CD14-positive monocyte (primary cell): ENCODE data around the gene SUGCT. TPM values are rescaled to one million over a fixed set of nuclear protein-coding genes. Genes with fewer than 3 reads are reported as not detected.

Source experiments
- DNase-seq, 3 donors: peaks; one replicate each; pipeline ENCODE4 v3.0.0-alpha.2; 2011 to 2022
- H2AFZ ChIP-seq: 2 replicates; pipeline ENCODE4 v1.6.0; 2012; ENCODE audit warnings: mild to moderate bottlenecking, low read depth, low read length, inconsistent platforms; ENCODE audit not compliant: insufficient read depth, poor library complexity, severe bottlenecking
- H3K27ac ChIP-seq, 2 donors: 1 replicate in 1 of 2; 2 replicates in 1 of 2; pipeline ENCODE4 v1.5.1; 2012 to 2013; ENCODE audit warnings: low read length in 2 of 2, control low read depth in 1 of 2, inconsistent platforms in 1 of 2, low read depth in 1 of 2, mild to moderate bottlenecking in 1 of 2
- H3K27me3 ChIP-seq, 2 donors: one replicate each; pipeline versions ENCODE4 v1.6.0 to v1.6.1; 2011 to 2013; ENCODE audit warnings: low read length in 2 of 2; ENCODE audit not compliant: control insufficient read depth in 2 of 2, insufficient read depth in 2 of 2
- H3K36me3 ChIP-seq, 2 donors: replicated peaks in 1 of 2; 1 replicate in 1 of 2; 2 replicates in 1 of 2; pipeline versions ENCODE4 v1.5.1 to v1.6.1; 2012 to 2013; ENCODE audit warnings: low read length in 2 of 2, control low read depth in 1 of 2, inconsistent platforms in 1 of 2, mild to moderate bottlenecking in 1 of 2; ENCODE audit not compliant: insufficient read depth in 2 of 2, control insufficient read depth in 1 of 2
- H3K4me1 ChIP-seq, 2 donors: 1 replicate in 1 of 2; 2 replicates in 1 of 2; pipeline versions ENCODE4 v1.5.1 to v1.6.1; 2012 to 2013; ENCODE audit warnings: low read length in 2 of 2, control low read depth in 1 of 2, inconsistent platforms in 1 of 2, mild to moderate bottlenecking in 1 of 2, moderate library complexity in 1 of 2; ENCODE audit not compliant: insufficient read depth in 2 of 2, control insufficient read depth in 1 of 2
- H3K4me2 ChIP-seq: replicated peaks from 2 replicates; pipeline ENCODE3; 2012; ENCODE audit warnings: low read length, moderate library complexity, mild to moderate bottlenecking; ENCODE audit not compliant: poor library complexity, severe bottlenecking; ENCODE audit errors: extremely low read depth
- H3K4me3 ChIP-seq, 3 experiments: fragments of 200-600 bp in 1 of 3; sonication (generic) in 1 of 3; replicated peaks in 1 of 3; 1 replicate in 2 of 3; 2 replicates in 1 of 3; pipeline ENCODE4 v1.5.1; 2011 to 2013; ENCODE audit warnings: low read length in 3 of 3, mild to moderate bottlenecking in 3 of 3, control low read depth in 2 of 3, low read depth in 2 of 3, inconsistent platforms in 1 of 3, moderate library complexity in 1 of 3
- H3K79me2 ChIP-seq: 2 replicates; pipeline ENCODE4 v1.6.0; 2012; ENCODE audit warnings: mild to moderate bottlenecking, control low read depth, inconsistent platforms, low read length, moderate library complexity; ENCODE audit not compliant: insufficient read depth
- H3K9ac ChIP-seq: 2 replicates; pipeline ENCODE4 v1.6.0; 2017; ENCODE audit warnings: low read length, mild to moderate bottlenecking; ENCODE audit not compliant: insufficient read depth, poor library complexity, severe bottlenecking
- H3K9me3 ChIP-seq, 2 donors: replicated peaks in 1 of 2; 1 replicate in 1 of 2; 2 replicates in 1 of 2; pipeline versions ENCODE4 v1.5.1 to v1.6.1; 2012 to 2013; ENCODE audit warnings: low read length in 2 of 2, control low read depth in 1 of 2; ENCODE audit not compliant: control insufficient read depth in 1 of 2, insufficient read depth in 1 of 2
- H4K20me1 ChIP-seq: 2 replicates; pipeline ENCODE4 v1.6.0; 2012; ENCODE audit warnings: mild to moderate bottlenecking, low read length, control low read depth, moderate library complexity; ENCODE audit not compliant: insufficient read depth
- H3K27ac Mint-ChIP-seq, 7 donors: one replicate each; pipeline ENCODE4 v1.8.0; 2020; ENCODE audit warnings: mild to moderate bottlenecking in 7 of 7, mixed read lengths in 7 of 7, moderate library complexity in 6 of 7, inconsistent platforms in 2 of 7
- H3K27me3 Mint-ChIP-seq, 3 donors: one replicate each; pipeline ENCODE4 v1.8.0; 2021 to 2022; ENCODE audit warnings: low read depth in 3 of 3, mild to moderate bottlenecking in 3 of 3, mixed read lengths in 3 of 3, moderate library complexity in 3 of 3, inconsistent platforms in 1 of 3
- H3K36me3 Mint-ChIP-seq, 2 donors: one replicate each; pipeline ENCODE4 v1.8.0; 2020; ENCODE audit warnings: mixed read lengths in 2 of 2, inconsistent platforms in 1 of 2, mild to moderate bottlenecking in 1 of 2
- H3K4me1 Mint-ChIP-seq: one replicate; pipeline ENCODE4 v1.8.0; 2020; ENCODE audit warnings: mild to moderate bottlenecking, mixed read lengths
- H3K4me3 Mint-ChIP-seq, 2 donors: one replicate each; pipeline ENCODE4 v1.8.0; 2020; ENCODE audit warnings: mild to moderate bottlenecking in 2 of 2, mixed read lengths in 2 of 2, moderate library complexity in 1 of 2
- H3K9me3 Mint-ChIP-seq, 7 donors: one replicate each; pipeline ENCODE4 v1.8.0; 2020 to 2022; ENCODE audit warnings: mixed read lengths in 7 of 7, mild to moderate bottlenecking in 6 of 7, moderate library complexity in 6 of 7, inconsistent platforms in 2 of 7
- CTCF ChIP-seq: fragments of 200-600 bp; IDR thresholded peaks from one replicate; pipeline ENCODE4 v1.8.0; 2022; ENCODE audit warnings: antibody characterized with exemption, mild to moderate bottlenecking
- WGBS: methylation state at CpG from one replicate; pipeline ENCODE4 v1.1.5; 2013; ENCODE audit warnings: missing lambda C conversion rate; ENCODE audit not compliant: insufficient coverage; 5-methylcytosine and 5-hydroxymethylcytosine counted together
- intact Hi-C, 2 donors: fragments of 100-400 bp; cut with micrococcal nuclease; formaldehyde crosslinking; loops; one replicate each; pipeline versions ENCODE4 v1.15.0 to v1.15.1; 2023
- polyA plus RNA-seq, 3 donors: library from polyadenylated mRNA; depleted of rRNA in 1 of 3; unstranded in 2 of 3; stranded (reverse) in 1 of 3; fragments of 300-500 nt in 2 of 3; fragments of >200 nt in 1 of 3; fragmentation: Illumina TruSeq in 2 of 3; gene quantifications; 1 replicate in 2 of 3; 2 replicates in 1 of 3; pipeline ENCODE4 v1.2.3, GENCODE V29; 2012 to 2021

SUGCT gene
- polyA plus RNA-seq, 3 donors: not detected

- no peaks in the 10 kb centered on the region for H3K79me2 ChIP-seq
- H3K9me3 Mint-ChIP-seq: no peaks in the 10 kb centered on the region
- H2AFZ ChIP-seq: no peak overlapping the region
- H3K4me1 Mint-ChIP-seq: no peaks in the 10 kb centered on the region
- H3K4me3 ChIP-seq: no peak overlapping the region
- no CpG with 5 or more reads among the region's 1 CpG for WGBS
- H3K4me3 Mint-ChIP-seq: no peak overlapping the region
- no peak overlapping the region for H3K27ac ChIP-seq
- H3K36me3 ChIP-seq: no peaks in the 10 kb centered on the region
- TF ChIP-seq CTCF: no peak
- H3K4me2 ChIP-seq: no peak overlapping the region
- no peaks in the 10 kb centered on the region for H4K20me1 ChIP-seq
- no peaks in the 10 kb centered on the region for H3K27me3 ChIP-seq
- no peaks in the 10 kb centered on the region for H3K36me3 Mint-ChIP-seq
- no peak for DNase-seq
- intact Hi-C loops: no loop called here
- H3K27me3 Mint-ChIP-seq: peaks cover 0 to 6% (median 0%) of the 10 kb centered on the region in 3 donors
- H3K4me1 ChIP-seq: no peaks in the 10 kb centered on the region
- H3K9ac ChIP-seq: no peak overlapping the region
- no peaks in the 10 kb centered on the region for H3K9me3 ChIP-seq
- no peak overlapping the region for H3K27ac Mint-ChIP-seq
Measured at GRCh38 chr7:40194745-40195144, 59.9 kb downstream of the SUGCT start.

- H3K4me3 ChIP-seq: no peak overlapping the region
- no peaks in the 10 kb centered on the region for H3K79me2 ChIP-seq
- no peak overlapping the region for H3K9ac ChIP-seq
- H3K27me3 ChIP-seq: no peaks in the 10 kb centered on the region
- no peak overlapping the region for H2AFZ ChIP-seq
- no peaks in the 10 kb centered on the region for H3K36me3 ChIP-seq
- no peak for DNase-seq
- Mint-ChIP-seq H3K4me3 (no peak overlapping the region), H3K27me3 (peaks cover 0 to 4% (median 0%) of the 10 kb centered on the region in 3 donors), H3K27ac (no peak overlapping the region), H3K4me1 (no peaks in the 10 kb centered on the region), H3K9me3 (no peaks in the 10 kb centered on the region), H3K36me3 (no peaks in the 10 kb centered on the region)
- intact Hi-C loops: no loop called here
- H3K4me1 ChIP-seq: no peaks in the 10 kb centered on the region
- TF ChIP-seq CTCF: no peak
- H3K27ac ChIP-seq: no peak overlapping the region
- no peaks in the 10 kb centered on the region for H3K9me3 ChIP-seq
- H4K20me1 ChIP-seq: no peaks in the 10 kb centered on the region
- H3K4me2 ChIP-seq: no peak overlapping the region
- WGBS: no CpG with 5 or more reads among the region's 2 CpGs
Measured at GRCh38 chr7:40197527-40197926, 62.7 kb downstream of the SUGCT start.
